ENCODE results near the gene DLGAP4. TPM values are rescaled to one million over a fixed set of nuclear protein-coding genes. Genes with fewer than 3 reads are reported as not detected.
A peak's percentile ranks its signal among the peaks of the same experiment; 100 is the strongest.

The DLGAP4 gene
- total and polyA plus RNA-seq, 9 of the 15 experiments (the other 6 are each of a cell fraction or from before 2014, with no cell fraction given), result 0.31 to 34.1 (median 4.5) TPM

- TF ChIP-seq RNF219 (CRISPR knock-in tag; IDR thresholded peaks at IDR 0.05) (no peak), TSHZ1 (CRISPR knock-in tag; IDR thresholded peaks at IDR 0.05) (no peak), POU5F1 (IDR thresholded peaks at IDR 0.05; ENCODE audit: borderline replicate concordance, low read depth, low read length, partially characterized antibody) (no peak), ELF2 (CRISPR knock-in tag; IDR thresholded peaks at IDR 0.05) (no peak), TAF1 (IDR thresholded peaks at IDR 0.05; ENCODE audit: control insufficient read depth, extremely low read depth, insufficient read depth, low read length, severe bottlenecking) (no peak), RBM25 (IDR thresholded peaks at IDR 0.05; ENCODE audit: low read depth, low read length, severe bottlenecking) (no peak), NONO (IDR thresholded peaks at IDR 0.05; ENCODE audit: low read depth in 2 of 2, low read length in 1 of 2) (no peak), ZNF174 (CRISPR knock-in tag; IDR thresholded peaks at IDR 0.05) (no peak), EP300 (IDR thresholded peaks at IDR 0.05; ENCODE audit: low read length) (no peak), ZBTB1 (CRISPR knock-in tag; IDR thresholded peaks at IDR 0.05; ENCODE audit: borderline replicate concordance, low read depth) (peak; percentile 94), DNMT1 (IDR thresholded peaks at IDR 0.05) (no peak), ZNF444 (CRISPR knock-in tag; IDR thresholded peaks at IDR 0.05) (no peak), NRF1 (conservative IDR thresholded peaks at IDR 0.05 in 1 of 2, IDR thresholded peaks at IDR 0.05 in 1 of 2) (no peak), FOXJ3 (CRISPR knock-in tag; IDR thresholded peaks at IDR 0.05) (peak; percentile 94), ATF4 (CRISPR knock-in tag; IDR thresholded peaks at IDR 0.05) (peak; percentile 55; the same call in 1 of the 2 replicates), SRSF1 (IDR thresholded peaks at IDR 0.05; ENCODE audit: low read depth, low read length) (no peak), ZNF449 (CRISPR knock-in tag; IDR thresholded peaks at IDR 0.05) (peak; percentile 65; the same call in 1 of the 2 replicates)
These were observed 78.0 kb downstream of the DLGAP4 start (continued) for GRCh38 chr20:36384022-36384619.

Measured in K562 (cell line).